Stimulated activated CD4-positive, alpha-beta T cell treated with anti-CD3 and anti-CD28 coated beads, Interleukin-15, amount 100 ng/mL, for 24 hours (primary cell): Measurements from ENCODE around the gene TRIM25.
"Not testable (repeated sequence)": the region's sequence is repeated elsewhere in the genome, so short reads cannot be mapped to it uniquely, and the experiment has no call there.

Experiments
- DNase-seq: peaks from one replicate; pipeline ENCODE4 v3.0.0-alpha.2; 2020

TRIM25 gene

GRCh38 chr17:56913867-56914580 lies at the start of gene TRIM25:
TSS of gene TRIM25 (minus strand) at chr17:56914049. CDS start at chr17:56913988, 61 bp downstream.
- peak; percentile 94 for DNase-seq

- peak; percentile 96 for DNase-seq
Observed at GRCh38 chr17:56960596-56961538, 47.0 kb upstream of the TRIM25 start, which contains the start of gene COIL. TSS of gene COIL (minus strand) at chr17:56961050. CDS start at chr17:56961019, 31 bp downstream.

- no peak for DNase-seq
Observed at GRCh38 chr17:56956992-56957391, 43.1 kb upstream of the TRIM25 start.

GRCh38 chr17:56949595-56949994 lies 35.7 kb upstream of the TRIM25 start:
- no peak for DNase-seq

GRCh38 chr17:56948491-56948890 lies 34.6 kb upstream of the TRIM25 start:
- no peak for DNase-seq

GRCh38 chr17:56947741-56948140 lies 33.9 kb upstream of the TRIM25 start:
- DNase-seq = no peak

- no peak for DNase-seq
Observed at GRCh38 chr17:56945938-56946505, 32.2 kb upstream of the TRIM25 start.

- peak; percentile 21 for DNase-seq
Observed at GRCh38 chr17:56943505-56944125, 29.8 kb upstream of the TRIM25 start.

- no peak for DNase-seq
Observed at GRCh38 chr17:56939869-56940484, 26.1 kb upstream of the TRIM25 start.

- DNase-seq = not testable (repeated sequence)
Observed at GRCh38 chr17:56938206-56938605, 24.4 kb upstream of the TRIM25 start.

GRCh38 chr17:56937687-56938086 lies 23.8 kb upstream of the TRIM25 start:
- DNase-seq = no peak

- DNase-seq = no peak
Observed at GRCh38 chr17:56936697-56937322, 23.0 kb upstream of the TRIM25 start.

GRCh38 chr17:56935461-56935860 lies 21.6 kb upstream of the TRIM25 start:
- no peak for DNase-seq

- no peak for DNase-seq
Observed at GRCh38 chr17:56934280-56934679, 20.4 kb upstream of the TRIM25 start.

GRCh38 chr17:56933868-56934267 lies 20.0 kb upstream of the TRIM25 start:
- no peak for DNase-seq

- DNase-seq = no peak
Observed at GRCh38 chr17:56933151-56933745, 19.4 kb upstream of the TRIM25 start.

GRCh38 chr17:56930739-56931337 lies 17.0 kb upstream of the TRIM25 start:
- DNase-seq = no peak

GRCh38 chr17:56929362-56929969 lies 15.6 kb upstream of the TRIM25 start:
- DNase-seq = no peak

- DNase-seq = no peak
Observed at GRCh38 chr17:56928586-56928985, 14.7 kb upstream of the TRIM25 start.

GRCh38 chr17:56926704-56927103 lies 12.9 kb upstream of the TRIM25 start:
- DNase-seq = no peak

GRCh38 chr17:56926270-56926669 lies 12.4 kb upstream of the TRIM25 start:
- DNase-seq = no peak
